ENCODE data around the gene ATP2C2.

Gene ATP2C2

DNA sequence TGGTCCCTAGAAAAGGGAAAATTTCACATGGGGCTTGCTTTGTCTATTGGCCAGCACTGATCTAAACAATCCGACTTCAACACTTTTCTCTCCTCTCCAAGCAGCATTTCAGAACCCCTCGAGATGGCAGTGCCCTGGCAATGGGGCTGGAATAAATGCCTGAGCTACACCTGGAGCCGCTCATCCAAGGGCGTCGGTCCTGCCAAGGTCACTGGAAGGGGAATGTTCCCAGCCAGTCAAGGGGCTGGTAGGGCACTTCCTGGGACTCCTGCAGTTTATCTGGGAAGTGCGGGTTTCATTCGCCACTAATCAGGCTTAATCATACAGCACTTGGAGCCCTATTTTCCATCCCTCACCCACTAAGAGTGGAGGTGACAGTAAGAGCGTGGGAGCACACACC lies 119.0 kb downstream of the ATP2C2 start:
- no peak for TF ChIP-seq CTCF (IDR thresholded peaks at IDR 0.05; ENCODE audit: low read depth, low read length)
- TF ChIP-seq MYC (IDR thresholded peaks at IDR 0.05; ENCODE audit: low read depth, low read length) = no peak
- TF ChIP-seq POLR2A (IDR thresholded peaks at IDR 0.05; ENCODE audit: extremely low read depth, insufficient read length) = no peak
- TF ChIP-seq MAX (IDR thresholded peaks at IDR 0.05; ENCODE audit: low read depth, low read length) = no peak
- no peak for DNase-seq (ENCODE audit: low read depth)
- H3K4me3 ChIP-seq (ENCODE audit: low read depth, low read length) = no peak overlapping the region

DNA sequence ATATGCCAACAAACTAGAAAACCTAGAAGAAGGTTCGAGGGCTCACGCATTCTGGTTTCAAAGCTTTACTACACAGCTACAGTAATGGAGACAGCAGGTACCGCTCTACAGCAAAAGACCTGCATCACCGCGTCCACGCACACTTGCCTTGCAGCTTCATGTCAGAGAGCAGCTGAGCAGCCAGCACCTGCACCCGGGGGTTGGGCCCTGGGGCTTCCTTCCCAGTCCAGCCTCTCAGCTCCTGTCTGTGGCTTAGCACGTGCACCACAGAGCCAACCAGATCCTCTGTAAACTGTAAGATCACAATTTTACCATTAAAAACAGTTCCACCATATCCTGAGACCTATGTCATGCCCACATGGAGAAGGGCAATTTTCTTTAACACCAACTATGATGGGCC lies 120.8 kb downstream of the ATP2C2 start:
- no peak for DNase-seq (ENCODE audit: low read depth)
- TF ChIP-seq MAX (IDR thresholded peaks at IDR 0.05; ENCODE audit: low read depth, low read length) (0 out of 2 replicates have a peak, but pooled peaks have one; percentile 15), POLR2A (IDR thresholded peaks at IDR 0.05; ENCODE audit: extremely low read depth, insufficient read length) (no peak)

GRCh38 chr16:84495506-84495905 lies 127.2 kb downstream of the ATP2C2 start:
- no peak overlapping the region for H3K4me3 ChIP-seq (ENCODE audit: low read depth, low read length)
- TF ChIP-seq CTCF (IDR thresholded peaks at IDR 0.05; ENCODE audit: low read depth, low read length) = no peak
- TF ChIP-seq POLR2A (IDR thresholded peaks at IDR 0.05; ENCODE audit: extremely low read depth, insufficient read length) = no peak
- TF ChIP-seq MAX (IDR thresholded peaks at IDR 0.05; ENCODE audit: low read depth, low read length) = no peak
- TF ChIP-seq MYC (IDR thresholded peaks at IDR 0.05; ENCODE audit: low read depth, low read length) = no peak
- DNase-seq (ENCODE audit: low read depth) = no peak

More for the DNA sequence above, 120.8 kb downstream of the ATP2C2 start:
- no peak overlapping the region for H3K4me3 ChIP-seq (ENCODE audit: low read depth, low read length)

DNA sequence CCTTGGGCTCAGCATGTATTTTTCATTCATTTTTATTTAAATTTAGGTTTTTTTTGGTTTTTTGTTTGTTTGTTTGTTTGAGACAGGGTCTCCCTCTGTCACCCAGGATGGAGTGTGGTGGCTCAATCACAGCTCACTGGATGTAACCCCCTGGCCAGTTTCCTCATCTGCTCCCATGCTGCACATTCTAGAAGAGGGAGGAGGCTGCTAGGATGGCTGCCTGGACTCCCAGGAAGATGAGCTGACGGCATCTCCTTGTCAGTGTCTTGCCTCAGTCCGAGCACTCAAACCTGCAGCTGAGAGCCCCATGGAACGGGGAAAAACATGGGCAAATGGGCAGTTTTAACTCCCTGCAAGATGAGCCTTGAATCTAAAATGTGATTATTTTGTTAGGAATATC lies 128.7 kb downstream of the ATP2C2 start:
- no peak for DNase-seq (ENCODE audit: low read depth)
- no peak for TF ChIP-seq MYC (IDR thresholded peaks at IDR 0.05; ENCODE audit: low read depth, low read length)
- no peak for TF ChIP-seq POLR2A (IDR thresholded peaks at IDR 0.05; ENCODE audit: extremely low read depth, insufficient read length)
- TF ChIP-seq MAX (IDR thresholded peaks at IDR 0.05; ENCODE audit: low read depth, low read length) = no peak
- no peak for TF ChIP-seq CTCF (IDR thresholded peaks at IDR 0.05; ENCODE audit: low read depth, low read length)
- no peak overlapping the region for H3K4me3 ChIP-seq (ENCODE audit: low read depth, low read length)

- TF ChIP-seq POLR2A (IDR thresholded peaks at IDR 0.05; ENCODE audit: extremely low read depth, insufficient read length) (no peak), MAX (IDR thresholded peaks at IDR 0.05; ENCODE audit: low read depth, low read length) (no peak), MYC (IDR thresholded peaks at IDR 0.05; ENCODE audit: low read depth, low read length) (no peak)
- H3K4me3 ChIP-seq (ENCODE audit: low read depth, low read length) = no peak overlapping the region
- DNase-seq (ENCODE audit: low read depth) = no peak
Observed at GRCh38 chr16:84497418-84498222, 129.3 kb downstream of the ATP2C2 start.

DNA sequence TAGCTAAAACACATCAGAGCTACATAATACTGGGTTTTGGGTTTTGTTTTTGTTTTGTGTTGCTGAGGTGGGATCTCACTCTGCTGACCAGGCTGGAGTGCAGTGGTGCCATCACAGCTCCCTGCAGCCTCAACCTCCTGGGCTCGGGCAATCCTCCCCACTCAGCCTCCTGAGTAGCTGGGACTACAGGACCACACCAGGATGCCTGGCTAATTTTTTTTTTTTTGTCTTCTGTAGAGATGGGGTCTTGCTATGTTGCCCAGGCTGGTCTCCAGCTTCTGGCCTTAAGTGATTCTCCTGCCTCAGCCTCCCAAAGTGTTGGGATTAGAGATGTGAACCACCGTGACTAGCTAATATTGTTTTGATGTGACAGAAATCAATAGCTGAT lies 129.9 kb downstream of the ATP2C2 start:
- TF ChIP-seq MYC (IDR thresholded peaks at IDR 0.05; ENCODE audit: low read depth, low read length) (no peak), MAX (IDR thresholded peaks at IDR 0.05; ENCODE audit: low read depth, low read length) (no peak), CTCF (IDR thresholded peaks at IDR 0.05; ENCODE audit: low read depth, low read length) (no peak)
- no peak for DNase-seq (ENCODE audit: low read depth)

More for the DNA sequence above, 129.9 kb downstream of the ATP2C2 start:
- H3K4me3 ChIP-seq (ENCODE audit: low read depth, low read length) = no peak overlapping the region
